Pons (tissue), 1 donor: ENCODE results near the gene ATP11A.

ENCODE experiments used
- DNase-seq: peaks from one replicate; pipeline ENCODE4 v3.0.0-alpha.2; 2016; ENCODE audit warnings: low spot score

ATP11A gene

GRCh38 chr13:112907871-112908331 lies 218.1 kb downstream of the ATP11A start:
- DNase-seq, result no peak

GRCh38 chr13:112908342-112908741 lies 218.5 kb downstream of the ATP11A start:
- no peak for DNase-seq

- no peak for DNase-seq
These were observed 220.2 kb downstream of the ATP11A start for GRCh38 chr13:112910016-112910415.

- DNase-seq, result no peak
These were observed 220.9 kb downstream of the ATP11A start for GRCh38 chr13:112910616-112911280.

GRCh38 chr13:112911285-112911701 lies 221.5 kb downstream of the ATP11A start:
- no peak for DNase-seq

GRCh38 chr13:112911883-112912282 lies 222.0 kb downstream of the ATP11A start:
- no peak for DNase-seq

- no peak for DNase-seq
These were observed 223.0 kb downstream of the ATP11A start for GRCh38 chr13:112912726-112913440.

- no peak for DNase-seq
These were observed 226.5 kb downstream of the ATP11A start for GRCh38 chr13:112916296-112916695.

GRCh38 chr13:112917056-112917664 lies 227.3 kb downstream of the ATP11A start:
- no peak for DNase-seq

GRCh38 chr13:112917737-112918136 lies 227.9 kb downstream of the ATP11A start:
- DNase-seq, result no peak

- DNase-seq, result no peak
These were observed 228.4 kb downstream of the ATP11A start for GRCh38 chr13:112918266-112918665.

GRCh38 chr13:112918746-112919145 lies 228.9 kb downstream of the ATP11A start:
- DNase-seq, result no peak

GRCh38 chr13:112923962-112924361 lies 234.1 kb downstream of the ATP11A start:
- no peak for DNase-seq

GRCh38 chr13:112924365-112924764 lies 234.5 kb downstream of the ATP11A start:
- DNase-seq, result no peak

GRCh38 chr13:112926003-112926402 lies 236.2 kb downstream of the ATP11A start:
- DNase-seq, result no peak

- no peak for DNase-seq
These were observed 237.2 kb downstream of the ATP11A start for GRCh38 chr13:112926993-112927392.

- no peak for DNase-seq
These were observed 238.5 kb downstream of the ATP11A start for GRCh38 chr13:112928020-112928971.

GRCh38 chr13:112928972-112929782 lies 239.3 kb downstream of the ATP11A start:
- DNase-seq, result no peak

- DNase-seq, result no peak
These were observed 239.9 kb downstream of the ATP11A start for GRCh38 chr13:112929783-112930055.

- DNase-seq, result no peak
These were observed 240.4 kb downstream of the ATP11A start for GRCh38 chr13:112930192-112930591.
